Suppressor macrophage (primary cell): Measurements from ENCODE around the gene AFG3L2.

Source experiments
- DNase-seq, 4 experiments: peaks; one replicate each; pipeline ENCODE4 v3.0.0-alpha.2; 2020 to 2022

The AFG3L2 gene

GRCh38 chr18:12302391-12303147, 74.5 kb downstream of the AFG3L2 start:
- DNase-seq = no peak

- DNase-seq = no peak
These were observed 75.6 kb downstream of the AFG3L2 start for GRCh38 chr18:12301263-12302005.

GRCh38 chr18:12299862-12300261, 77.2 kb downstream of the AFG3L2 start:
- DNase-seq = no peak

- DNase-seq = no peak
These were observed 80.6 kb downstream of the AFG3L2 start for GRCh38 chr18:12296457-12296856.

GRCh38 chr18:12296087-12296403, 81.0 kb downstream of the AFG3L2 start:
- no peak for DNase-seq

- no peak for DNase-seq
These were observed 81.5 kb downstream of the AFG3L2 start for GRCh38 chr18:12295389-12296086.

- DNase-seq = no peak
These were observed 83.2 kb downstream of the AFG3L2 start for GRCh38 chr18:12293831-12294230.

- no peak for DNase-seq
These were observed 85.3 kb downstream of the AFG3L2 start for GRCh38 chr18:12291690-12292089.

GRCh38 chr18:12291161-12291560, 85.9 kb downstream of the AFG3L2 start:
- DNase-seq = no peak

- no peak for DNase-seq
These were observed 86.9 kb downstream of the AFG3L2 start for GRCh38 chr18:12290086-12290485.

GRCh38 chr18:12288403-12288755, 88.6 kb downstream of the AFG3L2 start:
- DNase-seq = no peak

GRCh38 chr18:12287684-12288402, 89.2 kb downstream of the AFG3L2 start:
- peak; percentile 45 to 69 (median 62) for DNase-seq

GRCh38 chr18:12287131-12287681, 89.8 kb downstream of the AFG3L2 start:
- DNase-seq = no peak

- no peak for DNase-seq
These were observed 93.4 kb downstream of the AFG3L2 start for GRCh38 chr18:12283666-12284065.

- DNase-seq = no peak
These were observed 93.8 kb downstream of the AFG3L2 start for GRCh38 chr18:12283256-12283655.

GRCh38 chr18:12282442-12283039, 94.5 kb downstream of the AFG3L2 start:
- no peak for DNase-seq

GRCh38 chr18:12281861-12282260, 95.2 kb downstream of the AFG3L2 start:
- no peak for DNase-seq

GRCh38 chr18:12279781-12280531, 97.1 kb downstream of the AFG3L2 start:
- no peak for DNase-seq
